Skeletal muscle cell (primary cell): Measurements from ENCODE around the gene AQP10.
"Not testable (repeated sequence)": the region's sequence is repeated elsewhere in the genome, so short reads cannot be mapped to it uniquely, and the experiment has no call there.

Experiments
- DNase-seq: peaks from one replicate; pipeline ENCODE4 v3.0.0-alpha.2; 2010; ENCODE audit warnings: low read depth
- H3K4me3 ChIP-seq: 2 replicates; pipeline ENCODE4 v1.5.1; 2011; ENCODE audit warnings: low read depth, mild to moderate bottlenecking, control low read depth, low read length, moderate library complexity

The AQP10 gene

DNA sequence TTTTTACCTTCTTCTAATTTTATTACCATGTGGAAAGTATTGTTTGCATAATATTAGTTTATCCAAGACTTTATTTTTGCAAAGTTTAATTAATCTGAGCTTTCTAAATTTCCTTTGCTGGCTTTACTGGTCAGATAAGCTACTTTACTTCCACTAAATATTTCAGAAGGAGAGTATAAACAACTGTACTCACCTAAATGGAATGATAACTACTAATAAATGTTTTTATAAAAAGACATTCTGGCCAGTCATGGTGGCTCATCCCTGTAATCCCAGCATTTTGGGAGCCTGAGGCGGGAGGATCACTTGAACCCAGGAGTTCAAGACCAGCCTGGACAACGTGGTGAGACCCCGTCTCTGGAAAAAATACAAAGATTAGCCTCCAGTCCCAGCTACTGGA, 40.5 kb downstream of the AQP10 start:
- no peak overlapping the region for H3K4me3 ChIP-seq
- DNase-seq = no peak

DNA sequence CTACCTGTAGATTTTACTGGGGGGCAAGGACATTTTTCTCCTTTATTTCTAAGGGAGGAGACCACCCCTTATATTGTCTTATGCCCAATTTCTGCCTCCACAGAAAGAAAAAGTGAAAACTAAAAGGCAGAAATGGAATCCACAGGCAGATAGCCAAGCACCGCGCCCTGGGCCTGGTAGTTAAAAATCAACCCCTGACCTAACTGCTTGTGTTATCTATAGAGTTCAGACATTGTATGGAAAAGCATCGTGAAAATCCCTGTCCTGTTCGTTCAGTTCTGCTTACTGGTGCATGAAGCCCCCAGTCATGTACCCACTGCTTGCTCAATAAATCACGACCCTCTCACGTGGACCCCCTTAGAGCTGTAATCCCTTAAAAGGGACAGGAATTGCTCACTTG, 50.5 kb downstream of the AQP10 start:
- no peak overlapping the region for H3K4me3 ChIP-seq
- DNase-seq = no peak

- not testable (repeated sequence) for DNase-seq, H3K4me3 ChIP-seq
Measured at GRCh38 chr1:154373777-154374357, 53.0 kb downstream of the AQP10 start.
